ENCODE data around the gene NCOA5.

NCOA5 gene

GRCh38 chr20:46060975-46061374 lies 28.8 kb downstream of the NCOA5 start:
- no peaks in the 10 kb centered on the region for H3K4me1 ChIP-seq (ENCODE audit: control insufficient read depth, insufficient read depth, low read length)
- no peak overlapping the region for H3K27ac ChIP-seq (ENCODE audit: extremely low read depth, low read depth, low read length)
- peaks cover 28 to 58% of the 10 kb centered on the region in 2 experiments for H3K36me3 ChIP-seq (ENCODE audit: control insufficient read depth in 2 of 2, insufficient read depth in 1 of 2, low read length in 2 of 2)
- POLR2A ChIA-PET: no interaction called here
- TF ChIP-seq GLIS1 (tag by site-specific recombination; IDR thresholded peaks at IDR 0.05): peak; percentile 61
- peak; percentile 47 for TF ChIP-seq ZIC2 (tag by site-specific recombination; IDR thresholded peaks at IDR 0.05)
- no peak for TF ChIP-seq ZNF132 (tag by site-specific recombination; IDR thresholded peaks at IDR 0.05; ENCODE audit: borderline replicate concordance)
- no peak overlapping the region for H3K4me3 ChIP-seq (ENCODE audit: low read depth, low read length)
- no peaks in the 10 kb centered on the region for H3K9me3 ChIP-seq (ENCODE audit: control insufficient read depth, insufficient read depth, low read depth, low read length)
- CTCF ChIA-PET: interaction anchor here (0.7 kb wide), 2 partner anchors 17 to 671 kb away, joined by 4 read pairs; no protein-coding TSS in a partner anchor

DNA sequence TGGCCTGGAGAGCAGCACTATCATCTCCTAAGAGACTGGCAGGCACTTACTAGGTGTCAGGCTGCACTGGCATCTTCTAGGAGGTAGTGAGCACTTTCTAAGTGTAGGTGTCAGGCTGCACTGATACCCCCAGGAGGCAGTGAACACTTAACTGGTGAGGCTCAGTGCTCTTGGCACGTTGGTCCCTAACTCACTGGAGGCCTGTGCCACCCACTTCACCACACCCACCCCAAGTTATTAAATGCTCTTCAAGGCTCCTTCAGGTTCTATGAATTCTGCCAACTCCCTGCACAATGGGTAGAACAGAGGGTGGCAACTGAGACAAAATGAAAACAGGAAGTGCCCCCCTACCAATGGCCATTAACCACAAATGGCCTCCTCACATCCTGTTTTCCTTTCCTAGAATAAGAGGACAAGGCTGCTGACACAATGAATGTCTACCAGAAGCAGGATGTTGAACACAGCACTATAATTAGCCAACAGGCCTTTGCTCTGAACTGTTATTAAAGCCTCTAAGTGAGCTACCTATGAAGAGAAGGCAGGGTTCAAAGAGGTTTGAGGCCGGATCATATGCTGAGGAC lies 29.4 kb downstream of the NCOA5 start:
- no peaks in the 10 kb centered on the region for H3K9me3 ChIP-seq (ENCODE audit: control insufficient read depth, insufficient read depth, low read depth, low read length)
- no peak overlapping the region for H3K4me3 ChIP-seq (ENCODE audit: low read depth, low read length)
- no peaks in the 10 kb centered on the region for H3K4me1 ChIP-seq (ENCODE audit: control insufficient read depth, insufficient read depth, low read length)
- peak; percentile 89 for TF ChIP-seq SP7 (tag by site-specific recombination; IDR thresholded peaks at IDR 0.05)
- TF ChIP-seq ZFHX2 (tag by site-specific recombination; conservative IDR thresholded peaks at IDR 0.05): peak; percentile 49
- TF ChIP-seq ZNF692 (tag by site-specific recombination; IDR thresholded peaks at IDR 0.05): no peak
- no peak overlapping the region for H3K27ac ChIP-seq (ENCODE audit: extremely low read depth, low read depth, low read length)
- H3K36me3 ChIP-seq (ENCODE audit: control insufficient read depth in 2 of 2, insufficient read depth in 1 of 2, low read length in 2 of 2): peaks cover 23 to 53% of the 10 kb centered on the region in 2 experiments
- CTCF ChIA-PET: no interaction called here
- POLR2A ChIA-PET: no interaction called here

- Histone ChIP-seq H3K4me1 (ENCODE audit: control insufficient read depth, insufficient read depth, low read length) (no peaks in the 10 kb centered on the region), H3K36me3 (ENCODE audit: control insufficient read depth in 2 of 2, insufficient read depth in 1 of 2, low read length in 2 of 2) (peaks cover 9 to 36% of the 10 kb centered on the region in 2 experiments; a peak in 1 of 3 replicates), H3K27ac (ENCODE audit: extremely low read depth, low read depth, low read length) (no peak overlapping the region), H3K9me3 (ENCODE audit: control insufficient read depth, insufficient read depth, low read depth, low read length) (no peaks in the 10 kb centered on the region), H3K4me3 (ENCODE audit: low read depth, low read length) (no peak overlapping the region)
- TF ChIP-seq, protein P1, sequence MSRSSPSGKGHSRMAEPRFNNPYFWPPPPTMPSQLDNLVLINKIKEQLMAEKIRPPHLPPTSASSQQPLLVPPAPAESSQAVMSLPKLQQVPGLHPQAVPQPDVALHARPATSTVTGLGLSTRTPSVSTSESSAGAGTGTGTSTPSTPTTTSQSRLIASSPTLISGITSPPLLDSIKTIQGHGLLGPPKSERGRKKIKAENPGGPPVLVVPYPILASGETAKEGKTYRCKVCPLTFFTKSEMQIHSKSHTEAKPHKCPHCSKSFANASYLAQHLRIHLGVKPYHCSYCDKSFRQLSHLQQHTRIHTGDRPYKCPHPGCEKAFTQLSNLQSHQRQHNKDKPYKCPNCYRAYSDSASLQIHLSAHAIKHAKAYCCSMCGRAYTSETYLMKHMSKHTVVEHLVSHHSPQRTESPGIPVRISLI (tag by site-specific recombination; IDR thresholded peaks at IDR 0.05): no peak
- TF ChIP-seq, protein P2, sequence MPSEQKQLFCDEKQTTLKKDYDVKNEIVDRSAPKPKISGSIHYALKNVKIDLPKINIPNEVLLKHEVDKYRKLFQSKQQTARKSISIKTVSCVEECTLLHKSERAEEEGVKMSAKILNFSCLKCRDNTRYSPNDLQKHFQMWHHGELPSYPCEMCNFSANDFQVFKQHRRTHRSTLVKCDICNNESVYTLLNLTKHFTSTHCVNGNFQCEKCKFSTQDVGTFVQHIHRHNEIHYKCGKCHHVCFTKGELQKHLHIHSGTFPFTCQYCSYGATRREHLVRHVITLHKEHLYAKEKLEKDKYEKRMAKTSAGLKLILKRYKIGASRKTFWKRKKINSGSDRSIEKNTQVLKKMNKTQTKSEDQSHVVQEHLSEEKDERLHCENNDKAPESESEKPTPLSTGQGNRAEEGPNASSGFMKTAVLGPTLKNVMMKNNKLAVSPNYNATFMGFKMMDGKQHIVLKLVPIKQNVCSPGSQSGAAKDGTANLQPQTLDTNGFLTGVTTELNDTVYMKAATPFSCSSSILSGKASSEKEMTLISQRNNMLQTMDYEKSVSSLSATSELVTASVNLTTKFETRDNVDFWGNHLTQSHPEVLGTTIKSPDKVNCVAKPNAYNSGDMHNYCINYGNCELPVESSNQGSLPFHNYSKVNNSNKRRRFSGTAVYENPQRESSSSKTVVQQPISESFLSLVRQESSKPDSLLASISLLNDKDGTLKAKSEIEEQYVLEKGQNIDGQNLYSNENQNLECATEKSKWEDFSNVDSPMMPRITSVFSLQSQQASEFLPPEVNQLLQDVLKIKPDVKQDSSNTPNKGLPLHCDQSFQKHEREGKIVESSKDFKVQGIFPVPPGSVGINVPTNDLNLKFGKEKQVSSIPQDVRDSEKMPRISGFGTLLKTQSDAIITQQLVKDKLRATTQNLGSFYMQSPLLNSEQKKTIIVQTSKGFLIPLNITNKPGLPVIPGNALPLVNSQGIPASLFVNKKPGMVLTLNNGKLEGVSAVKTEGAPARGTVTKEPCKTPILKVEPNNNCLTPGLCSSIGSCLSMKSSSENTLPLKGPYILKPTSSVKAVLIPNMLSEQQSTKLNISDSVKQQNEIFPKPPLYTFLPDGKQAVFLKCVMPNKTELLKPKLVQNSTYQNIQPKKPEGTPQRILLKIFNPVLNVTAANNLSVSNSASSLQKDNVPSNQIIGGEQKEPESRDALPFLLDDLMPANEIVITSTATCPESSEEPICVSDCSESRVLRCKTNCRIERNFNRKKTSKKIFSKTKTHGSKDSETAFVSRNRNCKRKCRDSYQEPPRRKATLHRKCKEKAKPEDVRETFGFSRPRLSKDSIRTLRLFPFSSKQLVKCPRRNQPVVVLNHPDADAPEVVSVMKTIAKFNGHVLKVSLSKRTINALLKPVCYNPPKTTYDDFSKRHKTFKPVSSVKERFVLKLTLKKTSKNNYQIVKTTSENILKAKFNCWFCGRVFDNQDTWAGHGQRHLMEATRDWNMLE (tag by site-specific recombination; conservative IDR thresholded peaks at IDR 0.05; ENCODE audit: low read depth): no peak
- TF ChIP-seq, protein P3, sequence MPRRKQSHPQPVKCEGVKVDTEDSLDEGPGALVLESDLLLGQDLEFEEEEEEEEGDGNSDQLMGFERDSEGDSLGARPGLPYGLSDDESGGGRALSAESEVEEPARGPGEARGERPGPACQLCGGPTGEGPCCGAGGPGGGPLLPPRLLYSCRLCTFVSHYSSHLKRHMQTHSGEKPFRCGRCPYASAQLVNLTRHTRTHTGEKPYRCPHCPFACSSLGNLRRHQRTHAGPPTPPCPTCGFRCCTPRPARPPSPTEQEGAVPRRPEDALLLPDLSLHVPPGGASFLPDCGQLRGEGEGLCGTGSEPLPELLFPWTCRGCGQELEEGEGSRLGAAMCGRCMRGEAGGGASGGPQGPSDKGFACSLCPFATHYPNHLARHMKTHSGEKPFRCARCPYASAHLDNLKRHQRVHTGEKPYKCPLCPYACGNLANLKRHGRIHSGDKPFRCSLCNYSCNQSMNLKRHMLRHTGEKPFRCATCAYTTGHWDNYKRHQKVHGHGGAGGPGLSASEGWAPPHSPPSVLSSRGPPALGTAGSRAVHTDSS (tag by site-specific recombination; IDR thresholded peaks at IDR 0.05): no peak
- TF ChIP-seq SP7 (tag by site-specific recombination; IDR thresholded peaks at IDR 0.05): no peak
- no peak for TF ChIP-seq SALL2 (tag by site-specific recombination; IDR thresholded peaks at IDR 0.05; ENCODE audit: borderline replicate concordance)
- TF ChIP-seq ZNF112 (tag by site-specific recombination; IDR thresholded peaks at IDR 0.05): no peak
- no peak for TF ChIP-seq PRDM1 (tag by site-specific recombination; IDR thresholded peaks at IDR 0.05)
- no peak for TF ChIP-seq ZNF785 (tag by site-specific recombination; IDR thresholded peaks at IDR 0.05)
- CTCF ChIA-PET: interaction anchor here (0.9 to 1.2 kb wide), 2 partner anchors 22 to 36 kb away, joined by 4 to 6 read pairs; no protein-coding TSS in a partner anchor
- POLR2A ChIA-PET: no interaction called here
Measured at GRCh38 chr20:46058599-46059281, 31.0 kb downstream of the NCOA5 start.

Data from HEK293 (cell line).